B cell (primary cell): ENCODE measurements around the gene GMPPB. TPM values are rescaled to one million over a fixed set of nuclear protein-coding genes. Genes with fewer than 3 reads are reported as not detected.
A peak's percentile ranks its signal among the peaks of the same experiment; 100 is the strongest.

Experiments
- ATAC-seq: fragments of 200-7000 bp; cut with Tn5 transposase; one replicate; pipeline ENCODE4 v1.10.0; 2021; ENCODE audit warnings: low read depth, mild to moderate bottlenecking, moderate number of reproducible peaks, moderate library complexity
- CTCF ChIA-PET: fragments of 350-600 bp; sonication (Branson Sonifier 250); formaldehyde crosslinking; loops from one replicate; lab custom pipeline; 2021; ENCODE audit warnings: antibody characterized with exemption, inconsistent platforms; lab: Charles Lee
- POLR2A ChIA-PET: fragments of 350-600 bp; sonication (Branson Sonifier 250); formaldehyde crosslinking; loops from one replicate; lab custom pipeline; 2021; ENCODE audit warnings: antibody characterized with exemption; lab: Charles Lee
- DNase-seq: peaks from one replicate; pipeline ENCODE4 v3.0.0; 2013
- H2AFZ ChIP-seq: 2 replicates; pipeline ENCODE4 v1.6.1; 2012; ENCODE audit warnings: mild to moderate bottlenecking, low read depth, low read length; ENCODE audit not compliant: insufficient read depth, poor library complexity, severe bottlenecking
- H3K27ac ChIP-seq, 2 donors: 1 replicate in 1 of 2; 2 replicates in 1 of 2; pipeline ENCODE4 v1.5.1; 2012 to 2013; ENCODE audit warnings: low read length in 2 of 2, mild to moderate bottlenecking in 2 of 2, moderate library complexity in 1 of 2
- H3K27me3 ChIP-seq, 4 experiments: fragments of 200-600 bp in 1 of 4; sonication (generic) in 1 of 4; replicated peaks in 1 of 4; 1 replicate in 2 of 4; 2 replicates in 2 of 4; pipeline versions ENCODE4 v1.6.1 to v1.7.0; 2013 to 2016; ENCODE audit warnings: low read length in 3 of 4, mild to moderate bottlenecking in 2 of 4, mixed read lengths in 1 of 4, moderate library complexity in 1 of 4; ENCODE audit not compliant: insufficient read depth in 4 of 4, control insufficient read depth in 3 of 4; ENCODE audit errors: control extremely low read depth in 1 of 4
- H3K36me3 ChIP-seq, 2 experiments: replicated peaks in 1 of 2; 1 replicate in 1 of 2; 2 replicates in 1 of 2; pipeline versions ENCODE4 v1.6.1 to v1.7.1; 2013; ENCODE audit warnings: low read length in 1 of 2; ENCODE audit not compliant: insufficient read depth in 2 of 2, control insufficient read depth in 1 of 2; ENCODE audit errors: control extremely low read depth in 1 of 2, extremely low read depth in 1 of 2
- H3K4me1 ChIP-seq, 2 donors: fragments of 200-600 bp in 1 of 2; sonication (generic) in 1 of 2; 1 replicate in 1 of 2; 2 replicates in 1 of 2; pipeline versions ENCODE4 v1.5.1 to v1.6.1; 2013 to 2017; ENCODE audit warnings: low read length in 2 of 2; ENCODE audit not compliant: control insufficient read depth in 2 of 2, insufficient read depth in 2 of 2
- H3K4me2 ChIP-seq: replicated peaks from 2 replicates; pipeline ENCODE3; 2012; ENCODE audit warnings: mild to moderate bottlenecking, low read depth, low read length; ENCODE audit not compliant: poor library complexity, severe bottlenecking
- H3K4me3 ChIP-seq, 5 experiments: fragments of 200-600 bp in 1 of 5; sonication (generic) in 1 of 5; 1 replicate in 3 of 5; 2 replicates in 2 of 5; pipeline versions ENCODE4 v1.5.1 to v1.7.0; 2011 to 2016; ENCODE audit warnings: low read length in 4 of 5, mild to moderate bottlenecking in 4 of 5, low read depth in 2 of 5, control low read depth in 1 of 5, moderate library complexity in 1 of 5; ENCODE audit not compliant: insufficient read depth in 1 of 5; ENCODE audit errors: control extremely low read depth in 1 of 5, extremely low read depth in 1 of 5
- H3K79me2 ChIP-seq: fragments of 200-600 bp; sonication (generic); one replicate; pipeline ENCODE4 v1.6.0; 2016; ENCODE audit warnings: low read length; ENCODE audit not compliant: control insufficient read depth, insufficient read depth
- H3K9ac ChIP-seq: fragments of 200-600 bp; sonication (generic); 2 replicates; pipeline ENCODE4 v1.6.1; 2017; ENCODE audit warnings: mild to moderate bottlenecking, low read length, moderate library complexity
- H3K9me3 ChIP-seq, 3 donors: one replicate each; pipeline versions ENCODE4 v1.6.1 to v1.7.1; 2013; ENCODE audit warnings: low read length in 2 of 3; ENCODE audit not compliant: control insufficient read depth in 2 of 3, insufficient read depth in 1 of 3; ENCODE audit errors: control extremely low read depth in 1 of 3
- H4K20me1 ChIP-seq: 2 replicates; pipeline ENCODE4 v1.6.0; 2012; ENCODE audit warnings: mild to moderate bottlenecking, low read length; ENCODE audit not compliant: insufficient read depth, control insufficient read depth, poor library complexity, severe bottlenecking
- H3K27ac Mint-ChIP-seq: one replicate; pipeline ENCODE4 v1.8.0; 2021; ENCODE audit warnings: mixed read lengths
- H3K27me3 Mint-ChIP-seq: one replicate; pipeline ENCODE4 v1.8.0; 2021; ENCODE audit warnings: mixed read lengths
- H3K4me1 Mint-ChIP-seq: one replicate; pipeline ENCODE4 v1.8.0; 2021; ENCODE audit warnings: mixed read lengths
- H3K4me3 Mint-ChIP-seq: one replicate; pipeline ENCODE4 v1.8.0; 2021; ENCODE audit warnings: mixed read lengths
- H3K9me3 Mint-ChIP-seq: one replicate; pipeline ENCODE4 v1.8.0; 2022; ENCODE audit warnings: mixed read lengths; ENCODE audit not compliant: insufficient read depth
- EZH2 ChIP-seq: IDR thresholded peaks from 2 replicates; pipeline ENCODE4 v1.6.1; 2012; ENCODE audit warnings: borderline replicate concordance, low read depth, mild to moderate bottlenecking, moderate library complexity, low read length; ENCODE audit not compliant: insufficient read depth, poor library complexity, severe bottlenecking
- WGBS: methylation state at CpG from one replicate; pipeline ENCODE4 v1.1.5; 2013; ENCODE audit warnings: missing lambda C conversion rate; ENCODE audit not compliant: insufficient coverage; 5-methylcytosine and 5-hydroxymethylcytosine counted together
- intact Hi-C: fragments of 100-400 bp; cut with micrococcal nuclease; formaldehyde crosslinking; loops from one replicate; pipeline ENCODE4 v1.10.0; 2022
- polyA plus RNA-seq: library from polyadenylated mRNA; depleted of rRNA; stranded (reverse); fragments of >200 nt; gene quantifications from 2 replicates; pipeline ENCODE4 v1.2.3, GENCODE V29; 2012
- total RNA-seq, 2 donors: library from RNA; stranded (reverse); fragments of 120-200 nt in 1 of 2; gene quantifications; 1 replicate in 1 of 2; 2 replicates in 1 of 2; pipeline versions ENCODE4 v1.2.3 to v1.2.4, GENCODE V29; 2013 to 2022
- TF ChIP-seq, protein P1 (sequence below): fragments of 200-600 bp; IDR thresholded peaks from one replicate; pipeline ENCODE4 v1.8.0; 2022; ENCODE audit warnings: antibody characterized with exemption, mild to moderate bottlenecking

The GMPPB gene
- total and polyA plus RNA-seq, 2 donors (not counting 1 experiment from before 2014, with no cell fraction given) = 31.4 to 32.5 TPM

DNA sequence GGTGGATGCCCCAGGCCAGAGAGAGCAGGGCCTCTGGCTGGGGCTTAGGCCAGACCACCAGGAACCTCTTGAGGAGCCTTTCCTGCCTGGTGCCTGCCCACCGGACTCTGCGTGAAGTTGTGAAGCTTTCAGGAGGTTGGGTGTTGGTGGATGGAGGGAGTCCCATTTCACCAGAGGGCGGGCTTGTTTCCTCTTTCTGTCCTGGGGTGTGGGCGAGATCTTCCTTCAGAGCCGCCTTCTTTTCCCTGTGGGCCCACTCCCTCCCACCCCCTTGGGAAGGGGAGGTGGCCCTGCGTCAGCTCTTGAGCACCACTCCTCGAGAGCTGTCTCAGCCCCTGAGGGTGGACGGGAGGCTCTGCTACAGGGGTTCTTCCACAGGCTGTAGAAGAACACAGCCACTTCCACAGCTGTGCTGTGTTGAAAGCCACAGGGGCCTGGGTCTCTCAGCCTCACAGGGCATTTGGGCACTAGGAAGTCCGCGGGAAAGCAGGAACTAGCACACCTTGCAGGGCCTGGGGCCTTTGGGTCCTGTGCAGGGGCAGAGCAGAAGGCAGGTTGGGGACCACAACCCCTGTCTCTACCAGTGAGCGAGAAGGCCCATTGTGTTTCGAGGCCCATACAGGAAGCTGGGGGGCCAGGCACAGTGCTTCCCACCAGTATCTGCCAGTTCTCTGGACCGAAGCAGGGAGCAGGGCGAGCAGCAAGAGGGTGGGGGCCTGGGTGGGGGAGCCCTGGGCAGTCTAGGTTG, 6.4 kb downstream of the GMPPB start:
- Histone ChIP-seq H3K27me3 (no peaks in the 10 kb centered on the region), H3K4me2 (no peak overlapping the region), H3K79me2 (peaks cover 4% of the 10 kb centered on the region), H3K27ac (no peak overlapping the region), H3K4me1 (peaks cover 7 to 27% of the 10 kb centered on the region in 2 donors), H3K4me3 (no peak overlapping the region), H3K36me3 (peaks cover 0 to 18% of the 10 kb centered on the region in 2 experiments), H3K9me3 (no peaks in the 10 kb centered on the region), H4K20me1 (no peaks in the 10 kb centered on the region), H3K9ac (no peak overlapping the region), H2AFZ (no peak overlapping the region)
- DNase-seq = peak; percentile 34
- ATAC-seq = no peak
- Mint-ChIP-seq H3K4me3 (peak overlapping the region; percentile 29), H3K27ac (peak overlapping the region; percentile 10), H3K9me3 (no peaks in the 10 kb centered on the region), H3K4me1 (peaks cover 28% of the 10 kb centered on the region), H3K27me3 (no peaks in the 10 kb centered on the region)
- intact Hi-C loops = no loop called here
- CTCF ChIA-PET = interaction anchor here (1.1 to 1.7 kb wide), 2 partner anchors 122 to 178 kb away, joined by 3 read pairs; no protein-coding TSS in a partner anchor
- POLR2A ChIA-PET = interaction anchor here (1.0 kb wide), 1 partner anchor 69 kb away, joined by 3 read pairs; the partner anchor contains the start of gene IP6K1
- TF ChIP-seq, protein P1, sequence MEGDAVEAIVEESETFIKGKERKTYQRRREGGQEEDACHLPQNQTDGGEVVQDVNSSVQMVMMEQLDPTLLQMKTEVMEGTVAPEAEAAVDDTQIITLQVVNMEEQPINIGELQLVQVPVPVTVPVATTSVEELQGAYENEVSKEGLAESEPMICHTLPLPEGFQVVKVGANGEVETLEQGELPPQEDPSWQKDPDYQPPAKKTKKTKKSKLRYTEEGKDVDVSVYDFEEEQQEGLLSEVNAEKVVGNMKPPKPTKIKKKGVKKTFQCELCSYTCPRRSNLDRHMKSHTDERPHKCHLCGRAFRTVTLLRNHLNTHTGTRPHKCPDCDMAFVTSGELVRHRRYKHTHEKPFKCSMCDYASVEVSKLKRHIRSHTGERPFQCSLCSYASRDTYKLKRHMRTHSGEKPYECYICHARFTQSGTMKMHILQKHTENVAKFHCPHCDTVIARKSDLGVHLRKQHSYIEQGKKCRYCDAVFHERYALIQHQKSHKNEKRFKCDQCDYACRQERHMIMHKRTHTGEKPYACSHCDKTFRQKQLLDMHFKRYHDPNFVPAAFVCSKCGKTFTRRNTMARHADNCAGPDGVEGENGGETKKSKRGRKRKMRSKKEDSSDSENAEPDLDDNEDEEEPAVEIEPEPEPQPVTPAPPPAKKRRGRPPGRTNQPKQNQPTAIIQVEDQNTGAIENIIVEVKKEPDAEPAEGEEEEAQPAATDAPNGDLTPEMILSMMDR = no peak
- TF ChIP-seq EZH2 = no peak
- 74% methylated on average over 7 of the region's 14 CpGs for WGBS

DNA sequence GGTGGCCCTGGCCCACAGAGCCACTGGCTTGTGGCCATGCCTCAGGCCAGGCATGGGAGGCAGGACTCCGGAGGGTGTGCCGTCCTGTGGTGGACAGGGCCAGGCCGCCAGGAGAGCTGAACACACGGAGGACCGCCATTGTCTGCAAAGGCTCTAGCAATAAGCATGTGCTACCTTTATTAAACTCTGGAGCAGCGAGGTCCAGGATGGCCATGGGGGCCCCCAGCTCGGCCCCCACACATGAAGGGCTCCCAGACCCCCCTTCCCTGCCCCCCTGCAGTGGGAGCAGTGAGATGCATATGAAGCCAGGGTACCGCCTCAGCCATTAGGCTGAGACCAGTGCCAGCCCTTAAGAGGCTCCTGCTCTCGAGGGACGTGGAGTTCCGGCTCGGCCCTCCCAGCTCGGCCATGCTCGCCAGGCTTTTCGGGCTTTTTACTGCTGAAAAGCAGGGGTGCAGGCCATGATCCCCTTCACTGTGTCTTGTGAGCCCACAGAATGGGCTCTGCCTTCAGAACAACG, 7.0 kb downstream of the GMPPB start:
- Histone ChIP-seq H3K36me3 (peaks cover 0 to 12% of the 10 kb centered on the region in 2 experiments), H3K9ac (no peak overlapping the region), H3K79me2 (peaks cover 4% of the 10 kb centered on the region), H3K4me2 (no peak overlapping the region), H2AFZ (no peak overlapping the region), H3K4me3 (no peak overlapping the region), H3K27ac (no peak overlapping the region), H3K4me1 (peaks cover 6 to 24% of the 10 kb centered on the region in 2 donors), H4K20me1 (no peaks in the 10 kb centered on the region), H3K27me3 (no peaks in the 10 kb centered on the region), H3K9me3 (no peaks in the 10 kb centered on the region)
- no peak for ATAC-seq
- intact Hi-C loops = no loop called here
- CTCF ChIA-PET = interaction anchor here (1.1 kb wide), 1 partner anchor 122 kb away, joined by 3 read pairs; no protein-coding TSS in a partner anchor
- Mint-ChIP-seq H3K27me3 (no peaks in the 10 kb centered on the region), H3K4me3 (no peak overlapping the region), H3K27ac (no peak overlapping the region), H3K4me1 (peaks cover 27% of the 10 kb centered on the region), H3K9me3 (no peaks in the 10 kb centered on the region)
- WGBS = 95% methylated on average over 15 of the region's 16 CpGs
- DNase-seq = peak; percentile 18
- TF ChIP-seq EZH2 = no peak
- TF ChIP-seq, protein P1 = no peak
- POLR2A ChIA-PET = no interaction called here
